HG02571 (cell line): ENCODE data around the gene ATP10A.
"Not testable (repeated sequence)": the region's sequence is repeated elsewhere in the genome, so short reads cannot be mapped to it uniquely, and the experiment has no call there.

ENCODE experiments used
- ATAC-seq: cut with Tn5 transposase; IDR thresholded peaks from one replicate; pipeline ENCODE4 v1.9.1; 2021; ENCODE audit warnings: mild to moderate bottlenecking, moderate library complexity; ENCODE audit not compliant: unreplicated experiment

ATP10A gene

DNA sequence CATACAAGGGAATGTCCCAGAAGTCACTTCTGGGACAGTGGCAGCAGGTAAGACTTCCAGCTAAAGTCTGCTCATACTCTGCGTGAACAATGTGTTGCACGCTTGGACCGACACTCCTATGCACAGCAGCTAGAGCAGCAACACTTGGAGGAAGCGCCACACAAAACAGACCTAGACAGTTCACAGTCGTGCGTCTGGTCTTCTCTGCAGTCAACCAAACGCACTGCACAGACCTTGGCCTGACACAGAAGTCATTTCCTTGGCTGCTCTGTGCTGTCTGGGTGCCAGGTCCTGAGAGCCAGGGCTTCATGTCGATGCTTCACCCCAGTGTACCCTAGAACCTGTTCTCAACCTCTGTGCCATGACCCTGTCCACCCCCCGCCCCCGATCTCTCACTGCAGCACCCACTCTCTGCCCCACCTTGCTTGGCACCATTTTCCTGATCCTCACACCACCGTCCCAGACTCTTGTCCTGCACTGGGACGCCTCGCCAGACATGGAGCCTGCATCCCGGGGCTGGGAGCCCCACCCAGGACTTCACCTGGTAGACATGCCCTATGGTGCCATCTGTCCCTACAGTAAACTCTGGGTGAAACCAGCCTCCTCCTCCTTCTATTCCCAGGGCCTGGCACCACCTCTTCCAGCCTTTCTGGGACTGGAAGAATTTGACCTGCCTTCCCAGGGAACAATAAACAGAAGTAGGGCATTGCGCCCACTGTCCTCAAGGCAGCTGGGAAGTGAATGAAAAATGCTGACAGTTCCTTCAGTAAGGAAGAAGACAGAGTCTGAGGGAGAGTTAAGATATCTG, 3.1 kb downstream of the ATP10A start:
- no peak for ATAC-seq

DNA sequence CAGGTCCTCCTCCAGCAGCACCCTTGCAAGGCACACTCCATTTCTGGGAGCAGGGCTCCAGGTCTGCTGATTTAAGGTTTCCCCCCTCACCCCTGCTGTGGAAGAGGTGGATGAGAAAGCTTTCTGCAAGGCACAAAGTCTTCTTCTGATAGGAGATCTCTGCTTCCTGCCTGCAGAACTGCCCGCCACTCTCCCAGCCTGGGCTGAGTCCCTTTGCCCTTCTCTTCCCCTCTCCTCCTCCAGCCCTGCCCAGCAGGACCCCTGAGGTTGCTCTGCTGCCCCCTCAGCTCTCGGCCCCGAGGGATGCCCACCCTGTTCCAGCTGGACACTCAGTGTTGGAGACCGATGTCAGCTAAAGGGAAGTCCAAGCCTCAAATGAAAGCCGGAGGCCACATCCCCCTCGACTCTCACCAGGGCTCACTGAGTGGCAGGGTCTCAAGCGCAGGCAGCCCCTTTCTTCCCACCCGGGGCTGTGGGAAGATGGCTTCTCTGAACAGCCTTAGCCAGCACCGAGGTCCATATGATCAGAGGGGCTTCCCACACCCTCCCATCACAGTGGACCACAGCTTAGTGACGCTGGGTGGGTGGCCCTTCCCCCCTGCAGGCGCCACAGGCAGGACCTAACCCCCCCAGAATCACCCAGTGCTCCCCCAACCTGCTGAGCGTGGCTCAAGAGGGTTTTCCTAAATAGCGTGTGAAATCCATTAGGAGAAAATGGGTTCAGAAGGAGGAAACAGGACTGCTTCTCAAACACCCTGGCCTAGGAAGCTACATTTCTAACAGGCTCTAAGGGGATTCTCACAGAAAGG, 4.0 kb downstream of the ATP10A start:
- no peak for ATAC-seq

DNA sequence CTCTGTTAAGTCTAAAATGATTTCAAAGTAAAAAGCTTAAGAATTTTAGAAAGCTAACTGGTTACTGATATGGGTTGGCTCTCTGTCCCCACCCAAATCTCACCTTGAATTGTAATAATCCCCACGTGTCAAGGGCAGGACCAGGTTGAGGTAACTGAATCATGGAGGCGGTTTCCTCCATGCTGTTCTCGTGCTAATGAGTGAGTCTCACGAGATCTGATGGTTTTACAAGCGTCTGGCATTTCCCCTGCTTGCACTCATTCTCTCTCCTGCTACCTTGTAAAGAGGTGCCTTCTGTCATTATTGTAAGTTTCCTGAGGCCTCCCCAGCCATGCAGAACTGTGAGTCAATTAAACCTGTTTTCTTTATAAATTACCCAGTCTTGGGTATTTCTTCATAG, 7.1 kb downstream of the ATP10A start:
- not testable (repeated sequence) for ATAC-seq

DNA sequence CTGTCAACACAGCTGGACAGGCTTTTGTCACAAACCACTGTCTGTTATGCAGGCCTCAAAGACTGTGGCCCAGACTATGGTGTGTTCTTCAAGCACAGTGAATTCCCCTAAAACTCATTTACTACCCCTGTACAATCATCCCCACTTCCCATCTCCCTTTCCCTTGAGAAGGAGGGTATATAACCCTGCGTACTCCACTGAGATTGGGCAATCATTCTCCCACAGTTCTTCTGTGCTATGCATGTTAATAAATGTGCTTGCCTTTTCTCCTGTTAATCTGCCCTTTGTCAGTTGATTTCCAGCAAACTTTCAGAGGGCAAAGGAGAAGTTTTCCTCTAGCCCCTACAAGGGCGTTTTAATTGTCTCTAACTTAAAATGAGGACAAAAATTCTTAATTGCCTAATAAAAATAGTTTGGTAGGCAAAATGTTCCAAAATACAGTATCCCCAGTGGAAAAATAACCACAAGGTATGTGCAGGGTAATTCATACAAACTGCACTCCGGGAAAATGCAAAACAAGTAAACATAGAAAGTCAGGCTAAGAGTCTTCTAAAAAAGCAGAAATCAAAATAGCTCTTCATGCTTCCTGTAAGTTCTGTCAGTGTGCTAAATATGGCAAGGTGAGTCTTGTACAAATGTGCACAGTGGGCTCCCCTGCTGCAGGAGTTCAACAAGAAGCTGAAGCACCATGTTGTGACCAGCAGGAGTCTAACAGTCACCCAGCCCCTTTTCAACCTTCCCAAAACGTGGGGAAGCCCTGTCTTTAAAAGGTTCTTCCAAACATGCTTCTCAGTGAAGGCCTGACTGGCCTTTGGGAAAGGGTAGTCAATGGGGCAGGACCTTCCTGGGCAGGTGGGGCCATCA, 10.2 kb downstream of the ATP10A start:
- ATAC-seq: no peak

DNA sequence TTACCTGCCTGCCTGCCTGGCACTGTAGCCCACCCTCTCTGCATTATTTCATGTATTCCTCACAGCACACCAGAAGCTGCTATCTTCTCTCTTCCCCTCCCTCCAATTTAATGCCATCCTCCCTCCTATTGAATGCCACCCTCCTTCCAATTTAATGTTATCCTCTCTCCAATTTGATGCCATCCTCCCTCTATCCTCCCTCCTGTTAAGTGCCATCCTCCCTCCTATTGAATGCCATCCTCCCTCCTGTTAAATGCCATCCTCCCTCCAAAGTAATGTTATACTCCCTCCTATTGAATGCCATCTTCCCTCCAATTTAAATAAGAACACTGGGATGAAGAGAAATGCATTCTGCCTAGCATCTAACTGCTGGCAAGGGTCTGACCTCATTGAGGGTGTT, 11.1 kb downstream of the ATP10A start:
- no peak for ATAC-seq

DNA sequence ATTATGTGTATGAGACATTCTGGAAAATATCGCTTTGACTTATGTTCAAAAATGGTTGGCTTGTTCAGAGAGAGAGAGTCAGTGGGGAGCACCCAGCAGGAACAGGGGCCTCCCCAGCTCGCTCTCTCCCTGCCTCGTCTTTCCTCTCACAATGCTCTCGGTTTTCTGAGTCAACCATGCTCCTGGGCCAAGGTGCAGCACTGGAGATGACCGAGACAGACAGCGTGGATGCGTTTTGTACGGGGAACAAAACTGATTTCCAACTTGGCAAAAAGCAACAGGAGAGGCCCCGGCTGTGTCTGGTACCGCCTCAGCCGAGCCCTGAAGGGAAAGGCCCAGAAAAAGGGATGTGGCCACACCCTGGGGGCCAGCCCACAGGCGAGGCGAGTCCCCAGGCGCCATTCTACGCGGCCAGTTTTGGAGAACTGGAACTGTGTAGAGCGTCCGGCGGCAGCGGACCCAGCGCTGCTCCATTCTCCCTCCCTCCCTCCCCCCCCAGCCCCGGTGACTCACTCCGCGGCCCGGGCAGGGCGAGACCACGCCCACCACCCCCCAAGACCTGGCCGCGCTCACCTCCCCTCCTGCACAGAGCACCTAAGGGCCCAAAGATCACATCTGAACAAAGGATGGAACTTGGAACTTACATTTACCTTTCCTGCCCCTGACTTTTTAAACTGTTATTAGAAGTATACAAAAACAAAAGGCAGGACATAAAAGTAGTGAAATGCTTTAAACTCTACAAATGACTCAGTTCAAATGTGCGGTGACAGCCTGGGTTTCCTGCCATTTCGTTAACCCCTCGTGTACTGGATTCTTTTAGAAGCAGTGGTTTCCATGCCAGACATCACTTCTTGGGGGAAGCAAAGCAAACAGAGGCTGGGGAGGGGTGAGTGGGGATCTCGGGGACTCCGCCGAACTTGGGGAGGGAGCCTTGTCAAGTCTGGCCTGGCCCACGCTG, 12.7 kb downstream of the ATP10A start:
- peak; percentile 65 for ATAC-seq

DNA sequence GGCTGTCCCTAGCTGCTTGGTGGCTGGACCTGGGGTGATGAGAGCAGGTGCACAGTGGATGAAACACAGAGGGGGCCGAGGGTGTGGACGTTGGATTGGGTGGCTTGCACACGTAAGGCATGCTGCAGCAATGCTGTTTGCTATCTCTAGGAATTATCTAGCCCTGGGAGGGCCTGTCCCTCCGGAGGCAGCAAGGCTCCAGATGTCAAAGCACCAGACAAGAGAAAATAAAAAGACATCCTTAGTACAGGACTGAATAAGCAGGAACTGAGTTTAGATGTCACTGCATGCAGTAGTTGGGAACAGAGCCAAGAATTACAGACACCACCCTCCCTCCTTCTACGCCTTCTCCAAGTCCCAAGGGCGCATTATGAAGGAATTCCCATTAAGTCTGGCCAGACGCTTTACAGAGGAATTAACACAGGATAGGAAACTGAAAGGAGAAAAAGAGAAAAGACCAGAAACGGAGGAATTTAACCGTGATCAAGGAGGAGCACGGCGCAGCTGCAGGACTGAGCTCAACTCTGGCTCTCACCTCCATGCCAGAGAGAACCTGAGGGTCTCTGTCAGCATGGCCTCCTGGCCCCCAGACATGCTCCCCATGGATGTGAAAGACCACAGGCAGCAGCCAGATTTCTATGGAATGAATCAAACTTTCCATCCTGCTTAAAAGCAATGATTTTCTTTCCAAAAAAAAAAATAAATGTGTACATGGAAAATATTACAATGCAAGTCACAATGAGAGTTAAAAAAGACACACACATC, 13.8 kb downstream of the ATP10A start:
- ATAC-seq: no peak

DNA sequence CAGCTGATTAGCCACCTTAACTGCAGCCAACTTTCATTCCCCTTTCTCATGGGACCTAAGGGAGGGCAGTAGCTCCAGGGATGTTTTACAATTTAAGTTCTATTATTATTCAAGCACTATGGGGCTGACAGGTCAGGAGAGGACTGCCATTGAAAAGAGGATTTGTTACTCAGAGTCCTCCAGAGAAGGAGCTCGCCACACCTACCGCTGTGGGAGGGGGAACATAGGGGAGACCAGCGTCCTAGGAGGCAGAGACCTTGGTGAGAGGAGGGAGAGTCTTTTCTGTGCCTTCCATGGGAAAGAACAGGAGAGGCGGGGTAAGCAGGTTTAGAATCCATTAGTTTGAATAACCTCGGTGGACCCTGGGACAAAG, 14.4 kb downstream of the ATP10A start:
- no peak for ATAC-seq

DNA sequence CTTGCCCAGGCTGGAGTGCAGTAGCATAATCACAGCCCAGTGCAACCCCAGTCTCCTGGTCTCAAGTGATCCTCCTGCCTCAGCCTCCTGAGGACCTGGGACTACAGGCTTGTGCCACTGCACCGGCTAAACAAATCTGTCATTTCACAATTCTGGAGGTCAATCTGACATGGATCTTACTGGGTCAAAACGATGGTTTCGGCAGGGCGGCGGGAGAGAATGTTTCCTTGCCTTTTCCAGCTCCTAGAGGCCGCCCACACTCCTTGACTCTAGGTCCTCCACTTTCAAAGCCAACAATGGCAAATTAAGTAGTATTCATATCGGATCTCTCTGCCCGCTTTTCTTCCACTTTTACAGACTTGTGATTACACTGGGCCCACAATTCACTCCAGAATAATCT, 14.8 kb downstream of the ATP10A start:
- no peak for ATAC-seq

DNA sequence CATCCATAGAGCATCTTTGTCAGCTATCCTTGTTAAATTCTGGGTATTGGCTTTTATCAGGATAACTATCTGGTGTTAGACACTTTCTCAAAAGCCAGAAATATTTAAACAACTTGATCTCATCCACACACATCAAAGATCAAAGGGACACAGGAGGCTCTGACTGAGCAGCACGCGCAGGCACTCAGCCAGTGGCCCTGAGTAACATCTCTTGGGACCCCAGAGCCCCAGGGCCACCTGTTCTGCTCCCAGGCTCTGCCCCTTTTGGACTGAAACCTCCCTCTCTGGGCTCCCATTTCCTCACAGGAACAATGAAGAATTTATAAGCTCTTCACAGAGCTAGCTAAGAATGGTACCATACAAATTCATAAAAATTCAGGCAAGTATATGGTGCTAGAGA, 16.1 kb downstream of the ATP10A start:
- ATAC-seq: no peak

DNA sequence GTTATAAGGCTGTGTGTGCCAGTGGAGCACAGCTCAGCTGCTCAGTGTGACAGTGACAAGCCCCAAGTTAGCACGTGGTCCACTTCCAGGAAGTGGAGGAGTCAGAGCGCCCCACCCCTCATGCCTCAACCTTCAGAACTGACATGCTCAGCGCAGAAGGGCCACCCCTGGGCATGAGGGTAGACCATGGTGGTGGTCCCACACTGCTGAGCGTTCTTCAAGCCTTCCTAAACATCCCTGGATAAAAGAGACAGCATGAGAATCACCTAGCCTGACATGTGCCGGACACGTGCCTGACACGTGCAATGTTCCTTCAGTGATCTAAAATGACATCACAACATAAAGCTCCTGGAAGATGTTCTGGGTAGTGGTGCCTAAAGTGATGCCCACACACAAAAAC, 16.8 kb downstream of the ATP10A start:
- no peak for ATAC-seq

DNA sequence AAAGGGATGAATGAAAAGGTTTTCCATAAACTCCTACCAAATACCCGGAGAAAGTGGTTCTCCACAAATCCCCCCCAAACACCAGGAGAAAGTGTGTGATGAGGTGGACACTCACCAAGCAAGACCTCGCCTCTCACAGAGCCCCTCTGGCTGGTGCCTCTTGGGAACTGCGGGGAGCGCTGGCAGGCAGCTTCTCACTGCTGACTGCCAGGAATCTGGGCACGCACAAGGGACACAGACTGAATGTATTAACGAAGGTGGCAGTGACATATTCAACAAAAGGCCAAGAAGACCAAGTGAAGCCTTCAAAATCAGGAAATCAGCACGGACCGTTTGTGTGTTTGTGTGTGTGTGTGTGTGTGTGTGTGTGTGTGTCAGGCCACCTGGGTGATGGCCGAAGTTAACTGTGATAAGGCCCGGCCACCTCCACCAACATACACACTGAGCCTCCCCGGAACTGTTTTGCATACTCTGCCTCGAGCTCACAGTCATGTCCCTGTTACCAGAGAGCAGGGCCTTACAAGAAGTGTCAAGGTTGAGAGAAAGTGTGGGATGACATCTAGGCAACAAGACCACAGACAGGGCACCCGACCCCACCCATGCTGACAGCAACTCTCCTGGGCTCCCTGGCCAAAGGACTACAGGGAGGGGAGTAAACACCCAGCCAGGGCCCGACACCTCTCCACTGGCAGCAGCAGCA, 18.0 kb downstream of the ATP10A start:
- ATAC-seq: no peak

DNA sequence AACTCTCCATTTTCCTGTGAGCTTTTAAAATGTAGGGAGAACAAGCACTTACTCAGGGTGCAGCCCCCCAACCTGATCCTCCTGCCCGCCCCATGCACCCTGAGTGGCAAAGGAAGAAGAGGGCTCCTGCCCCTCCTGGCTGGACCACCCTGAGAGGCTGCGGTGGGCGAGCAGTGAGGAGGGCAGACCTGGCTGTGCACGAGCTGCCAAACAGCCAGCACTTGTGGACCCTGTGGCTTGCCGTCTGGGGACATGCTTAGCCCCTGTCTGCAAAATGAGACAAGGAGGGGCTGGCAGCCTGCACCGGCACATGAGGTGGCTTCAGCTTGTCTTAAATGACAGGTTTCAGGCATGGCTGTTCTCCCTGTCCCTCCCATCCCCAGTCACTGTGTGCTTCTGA, 18.6 kb downstream of the ATP10A start:
- no peak for ATAC-seq

DNA sequence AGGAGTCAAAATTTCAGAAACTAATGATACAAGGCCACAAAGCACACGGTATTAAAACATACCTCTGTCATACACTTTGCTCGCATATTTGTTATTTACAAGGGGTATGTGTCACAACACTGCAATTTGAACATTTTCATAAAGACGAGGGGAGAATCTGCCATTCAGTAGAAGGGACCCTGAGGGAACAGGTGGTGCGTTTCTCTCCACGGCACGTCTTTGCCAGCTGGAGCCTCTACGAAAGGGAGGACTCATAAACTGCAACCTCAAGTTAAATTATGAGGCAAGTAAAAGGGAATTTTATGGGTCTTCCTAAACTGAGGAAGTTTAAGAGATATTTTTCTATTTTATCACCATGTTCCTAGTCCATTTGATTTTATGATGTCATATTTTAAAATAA, 19.1 kb downstream of the ATP10A start:
- ATAC-seq: no peak

DNA sequence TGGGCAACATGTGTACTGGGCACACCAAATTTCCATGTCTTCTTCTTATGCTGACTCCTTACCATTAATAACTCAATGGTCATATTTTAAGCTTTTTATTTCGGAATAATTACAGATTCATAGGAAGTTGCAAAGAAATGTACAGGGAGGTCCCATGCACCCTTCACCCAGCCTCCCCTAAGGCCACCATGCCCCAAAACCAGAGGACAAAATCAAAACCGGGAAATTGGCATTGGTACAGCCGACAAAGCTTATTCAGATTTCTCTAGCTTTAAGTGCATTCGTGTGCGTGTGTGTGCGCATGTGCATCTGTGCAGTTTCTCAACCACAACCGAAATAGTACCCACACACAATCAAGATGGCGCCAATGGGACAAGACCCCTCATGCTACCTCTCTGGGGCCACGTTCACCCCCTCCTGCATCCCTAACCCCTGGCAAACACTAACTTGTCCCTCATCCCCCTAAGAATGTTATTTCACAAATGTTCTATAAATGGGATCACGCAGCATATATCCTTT, 23.4 kb downstream of the ATP10A start:
- no peak for ATAC-seq

DNA sequence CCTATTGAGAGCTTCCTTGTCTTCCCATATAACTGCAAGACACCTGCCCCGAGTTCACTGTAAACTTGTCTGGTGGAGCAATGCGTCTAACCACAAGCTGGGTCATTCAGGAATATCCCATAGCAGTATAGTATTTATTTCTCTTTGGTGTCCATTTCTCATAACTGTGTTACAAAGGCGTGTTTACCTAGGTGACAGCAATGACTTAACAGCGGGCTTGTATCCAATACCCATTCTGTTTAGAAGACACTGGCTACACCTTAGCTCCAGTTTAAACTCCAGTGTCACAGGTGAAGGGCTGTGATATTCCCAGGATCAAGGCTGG, 24.3 kb downstream of the ATP10A start:
- ATAC-seq: no peak

DNA sequence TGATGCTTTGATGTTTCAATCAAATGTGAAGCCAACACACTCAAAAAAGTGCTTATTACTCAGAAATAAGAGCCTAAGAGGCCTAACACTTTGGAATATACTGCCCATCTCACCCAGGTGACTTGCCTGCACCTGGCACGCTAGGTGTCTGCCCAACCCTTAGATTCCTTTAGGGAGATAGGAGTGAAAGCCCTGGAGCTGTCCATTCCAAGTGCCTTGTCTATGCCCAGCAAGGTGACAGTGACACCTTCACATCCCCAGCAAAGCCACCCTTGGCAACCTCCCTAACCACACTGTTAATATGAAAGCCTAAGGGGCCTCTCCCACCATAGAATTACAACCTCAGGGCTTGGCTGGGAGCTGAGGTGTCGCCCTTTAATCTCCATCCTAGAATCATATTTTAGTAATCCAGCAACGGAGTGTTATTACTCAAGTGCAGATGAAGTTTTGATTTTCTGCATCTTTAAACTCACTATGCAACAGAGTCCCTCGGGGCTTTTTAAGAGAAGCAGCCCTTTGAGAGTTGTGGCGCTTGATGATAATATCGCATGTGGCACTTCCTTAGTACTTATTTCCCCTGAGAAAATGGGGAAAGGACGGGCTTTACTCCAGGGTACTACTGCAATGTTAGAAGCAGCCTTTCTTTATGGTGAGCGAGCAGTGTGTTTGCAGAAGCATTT, 24.8 kb downstream of the ATP10A start:
- ATAC-seq: no peak

DNA sequence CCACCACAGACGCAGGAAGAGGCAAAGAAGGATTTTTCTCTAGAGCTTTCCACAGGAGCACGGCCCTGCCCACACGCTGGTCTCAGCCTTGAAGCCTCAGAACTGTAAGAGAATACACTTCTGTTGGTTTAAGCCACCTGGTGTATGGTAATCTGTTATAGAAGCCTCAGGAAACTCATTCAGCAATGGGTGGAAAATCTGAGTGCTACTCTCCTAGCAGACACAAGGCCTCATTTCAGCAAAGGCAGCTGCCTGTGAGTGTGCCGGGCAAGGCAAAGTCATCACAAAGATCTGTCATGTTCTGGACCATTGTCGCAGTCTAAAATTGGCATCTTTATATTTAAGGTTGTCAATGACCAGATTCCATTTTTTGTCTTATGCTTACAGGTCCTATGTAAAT, 31.0 kb downstream of the ATP10A start:
- ATAC-seq: no peak
